ENCODE measurements around the gene POLR2A. TPM values are rescaled to one million over a fixed set of nuclear protein-coding genes. Genes with fewer than 3 reads are reported as not detected.
"Not testable (repeated sequence)": the region's sequence is repeated elsewhere in the genome, so short reads cannot be mapped to it uniquely, and the experiment has no call there.

POLR2A gene
- total RNA-seq, 2 experiments from 2014 or later = 192 to 214 TPM

GRCh38 chr17:7476951-7477350 lies 7.2 kb upstream of the POLR2A start:
- Mint-ChIP-seq H3K36me3 (peaks cover 13% of the 10 kb centered on the region), H3K27me3 (no peaks in the 10 kb centered on the region), H3K4me3 (peak overlapping the region; percentile 95), H3K4me1 (peaks cover 48% of the 10 kb centered on the region), H3K27ac (peak overlapping the region; percentile 89), H3K9me3 (no peaks in the 10 kb centered on the region)
- POLR2A ChIA-PET = interaction anchor here (1.1 to 7.4 kb wide), 11 partner anchors 9 to 97 kb away, joined by 3 to 94 read pairs (median 6); partner anchors contain the start of genes FGF11, POLR2A, SENP3 and TMEM102
- DNase-seq (no peak), ATAC-seq (ENCODE audit: low read depth) (no peak)

GRCh38 chr17:7477392-7478275 lies 6.5 kb upstream of the POLR2A start:
- ATAC-seq (ENCODE audit: low read depth) = peak; percentile 5
- H3K4me1 Mint-ChIP-seq = peaks cover 47% of the 10 kb centered on the region
- POLR2A ChIA-PET = interaction anchor here (1.1 to 7.4 kb wide), 11 partner anchors 9 to 148 kb away, joined by 3 to 94 read pairs (median 13); partner anchors contain the start of genes CHRNB1, FGF11, NEURL4 and POLR2A

GRCh38 chr17:7478276-7479212 lies 5.6 kb upstream of the POLR2A start:
- ATAC-seq (ENCODE audit: low read depth) = peak; percentile 31
- peak overlapping the region; percentile 89 for H3K27ac Mint-ChIP-seq
- DNase-seq = peak; percentile 79
- peak overlapping the region; percentile 95 for H3K4me3 Mint-ChIP-seq
- POLR2A ChIA-PET = interaction anchor here (0.6 to 7.4 kb wide), 19 partner anchors 8 to 206 kb away, joined by 3 to 94 read pairs (median 6); partner anchors contain the start of genes ACAP1, CHRNB1, FGF11 and NEURL4
- H3K9me3 Mint-ChIP-seq = no peaks in the 10 kb centered on the region
- no peaks in the 10 kb centered on the region for H3K27me3 Mint-ChIP-seq
- H3K4me1 Mint-ChIP-seq = peaks cover 49% of the 10 kb centered on the region
- peaks cover 13% of the 10 kb centered on the region for H3K36me3 Mint-ChIP-seq

More at GRCh38 chr17:7477392-7478275, 6.5 kb upstream of the POLR2A start:
- Mint-ChIP-seq H3K4me3 (peak overlapping the region; percentile 95), H3K27me3 (no peaks in the 10 kb centered on the region), H3K36me3 (peaks cover 13% of the 10 kb centered on the region), H3K27ac (peak overlapping the region; percentile 89), H3K9me3 (no peaks in the 10 kb centered on the region)
- DNase-seq = no peak

DNA sequence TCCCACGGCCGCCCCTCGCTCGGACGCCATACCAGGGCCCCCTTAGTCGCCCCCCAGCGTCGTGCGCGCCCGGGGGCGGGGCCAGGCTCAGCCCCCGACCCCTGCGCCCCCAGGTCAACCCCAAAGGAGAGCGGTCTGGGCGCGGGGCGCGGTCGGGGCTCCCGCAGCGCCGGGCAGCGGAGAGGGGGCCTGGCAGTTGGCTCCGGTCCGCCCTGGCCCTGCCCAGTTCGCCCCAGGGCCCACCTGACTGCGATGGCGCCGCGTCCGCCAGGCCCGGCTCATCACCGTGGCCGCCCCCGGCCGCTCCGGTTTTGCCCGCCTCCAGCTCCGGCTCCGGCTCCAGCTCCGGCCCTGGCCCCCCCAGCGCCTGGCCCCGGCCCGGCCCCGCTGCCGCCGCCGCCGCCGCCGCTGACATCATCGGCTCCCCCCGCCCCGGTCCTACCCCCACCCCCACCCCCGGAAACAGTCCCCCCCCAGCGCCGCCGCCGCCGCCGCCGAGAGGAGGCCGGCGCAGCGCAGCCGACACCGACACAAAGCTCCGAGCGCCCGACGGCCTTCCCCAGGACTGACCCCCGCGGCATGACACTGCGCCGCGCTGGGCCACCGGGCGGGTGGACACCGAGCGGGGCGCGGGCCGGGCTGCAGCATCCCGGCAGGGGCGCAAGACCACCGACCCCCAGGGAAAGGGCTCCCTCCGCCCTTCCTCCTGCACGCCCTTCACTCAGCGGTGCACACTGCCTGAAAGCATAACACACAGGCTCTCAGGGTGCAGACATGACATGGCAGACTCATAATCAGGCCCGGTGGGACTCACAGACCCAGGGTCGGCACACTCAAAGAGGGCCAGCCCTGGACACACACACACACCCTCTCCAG lies 4.7 kb upstream of the POLR2A start, which contains the start of gene ZBTB4:
Gene ZBTB4 (minus strand): TSS at position 419 of the 876 bp plus-strand sequence. CDS start 12,830 bp downstream, outside the sequence.
- Mint-ChIP-seq H3K36me3 (peaks cover 13% of the 10 kb centered on the region), H3K4me3 (peak within 1 kb of the TSS; percentile 95), H3K4me1 (peaks cover 49% of the 10 kb centered on the region), H3K9me3 (no peaks in the 10 kb centered on the region), H3K27me3 (no peaks in the 10 kb centered on the region), H3K27ac (peak within 1 kb of the TSS; percentile 94)
- DNase-seq = peak; percentile 82
- peak; percentile 7 for ATAC-seq (ENCODE audit: low read depth)
- POLR2A ChIA-PET = interaction anchor here (0.6 to 7.4 kb wide), 24 partner anchors 7 to 917 kb away, joined by 3 to 94 read pairs (median 4); partner anchors contain the start of genes ACAP1, CHRNB1, FGF11 and FXR2

DNA sequence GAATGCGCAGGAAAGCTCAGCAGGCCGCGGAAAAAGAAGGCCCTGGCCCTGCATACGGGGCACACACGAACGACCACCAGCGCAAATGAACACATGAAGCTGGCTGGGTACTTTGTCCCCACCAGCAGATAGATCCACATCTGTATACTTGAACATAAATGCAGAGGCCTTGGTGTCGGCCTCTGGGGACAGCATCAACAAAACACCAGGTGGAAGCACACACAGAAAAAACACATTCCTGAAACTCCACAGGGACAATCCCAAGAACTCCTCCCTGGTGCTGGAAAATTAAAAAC lies 4.1 kb upstream of the POLR2A start:
- peak overlapping the region; percentile 92 for H3K4me3 Mint-ChIP-seq
- POLR2A ChIA-PET = interaction anchor here (0.6 to 7.4 kb wide), 19 partner anchors 6 to 207 kb away, joined by 3 to 94 read pairs (median 5); partner anchors contain the start of genes ACAP1, CHRNB1, FGF11 and FXR2

GRCh38 chr17:7481275-7481674 lies 2.9 kb upstream of the POLR2A start, which contains the start of gene SLC35G6:
Gene SLC35G6 (plus strand): TSS chr17:7481446. CDS start chr17:7481517, 71 bp downstream.
- H3K27me3 Mint-ChIP-seq; ATAC-seq (ENCODE audit: low read depth); DNase-seq; H3K9me3 Mint-ChIP-seq: not testable (repeated sequence)
- POLR2A ChIA-PET = interaction anchor here (0.6 to 7.4 kb wide), 4 partner anchors 44 to 205 kb away, joined by 3 to 66 read pairs (median 6); partner anchors contain the start of genes TMEM102 and TP53
- Mint-ChIP-seq H3K27ac (peak within 1 kb of the TSS; percentile 99), H3K36me3 (peaks cover 23% of the 10 kb centered on the region), H3K4me1 (peaks cover 52% of the 10 kb centered on the region), H3K4me3 (peak within 1 kb of the TSS; percentile 94)

More for the DNA sequence above, 4.1 kb upstream of the POLR2A start:
- H3K36me3 Mint-ChIP-seq = peaks cover 15% of the 10 kb centered on the region
- ATAC-seq (ENCODE audit: low read depth) (no peak), DNase-seq (no peak)
- no peaks in the 10 kb centered on the region for H3K9me3 Mint-ChIP-seq
- H3K27me3 Mint-ChIP-seq = no peaks in the 10 kb centered on the region
- peaks cover 49% of the 10 kb centered on the region for H3K4me1 Mint-ChIP-seq
- H3K27ac Mint-ChIP-seq = peak overlapping the region; percentile 94

DNA sequence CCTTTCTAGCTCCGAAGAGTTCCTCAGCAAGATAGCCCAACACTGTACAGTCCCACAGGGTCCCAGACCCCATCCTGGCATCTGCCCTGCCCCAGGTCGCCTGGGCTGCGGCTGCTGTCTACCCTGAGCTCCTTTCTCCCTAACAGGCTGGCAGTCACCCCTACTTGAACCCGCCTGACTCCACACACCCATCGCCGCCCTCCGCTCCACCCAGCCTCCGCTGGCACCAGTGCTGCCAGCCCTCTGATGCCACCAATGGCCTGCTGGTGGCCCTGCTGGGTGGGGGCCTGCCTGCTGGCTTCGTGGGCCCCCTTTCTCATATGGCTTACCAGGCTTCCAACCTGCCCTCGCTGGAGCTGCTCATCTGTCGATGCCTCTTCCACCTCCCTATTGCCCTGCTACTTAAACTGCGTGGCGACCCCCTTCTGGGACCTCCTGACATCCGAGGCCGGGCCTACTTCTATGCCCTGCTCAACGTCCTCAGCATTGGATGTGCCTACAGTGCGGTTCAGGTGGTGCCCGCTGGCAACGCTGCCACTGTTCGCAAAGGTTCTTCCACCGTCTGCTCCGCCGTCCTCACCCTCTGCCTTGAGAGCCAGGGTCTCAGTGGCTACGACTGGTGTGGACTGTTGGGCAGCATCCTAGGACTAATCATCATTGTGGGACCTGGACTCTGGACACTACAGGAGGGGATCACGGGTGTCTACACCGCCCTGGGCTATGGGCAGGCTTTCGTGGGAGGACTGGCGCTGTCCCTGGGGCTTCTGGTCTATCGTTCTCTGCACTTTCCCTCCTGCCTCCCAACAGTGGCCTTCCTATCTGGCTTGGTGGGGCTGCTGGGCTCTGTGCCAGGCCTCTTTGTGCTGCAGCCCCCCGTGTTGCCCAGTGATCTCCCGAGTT lies 2.1 kb upstream of the POLR2A start:
- POLR2A ChIA-PET = interaction anchor here (0.6 to 7.4 kb wide), 7 partner anchors 20 to 205 kb away, joined by 4 to 66 read pairs (median 46); partner anchors contain the start of genes TMEM102, TP53 and WRAP53
- Mint-ChIP-seq H3K27ac (peak overlapping the region; percentile 99), H3K36me3 (peaks cover 23% of the 10 kb centered on the region), H3K4me3 (peak overlapping the region; percentile 94), H3K4me1 (peaks cover 49% of the 10 kb centered on the region)
- ATAC-seq (ENCODE audit: low read depth); H3K9me3 Mint-ChIP-seq; H3K27me3 Mint-ChIP-seq; DNase-seq: not testable (repeated sequence)

GRCh38 chr17:7482742-7483088 lies 1.5 kb upstream of the POLR2A start:
- H3K4me1 Mint-ChIP-seq = peaks cover 48% of the 10 kb centered on the region

DNA sequence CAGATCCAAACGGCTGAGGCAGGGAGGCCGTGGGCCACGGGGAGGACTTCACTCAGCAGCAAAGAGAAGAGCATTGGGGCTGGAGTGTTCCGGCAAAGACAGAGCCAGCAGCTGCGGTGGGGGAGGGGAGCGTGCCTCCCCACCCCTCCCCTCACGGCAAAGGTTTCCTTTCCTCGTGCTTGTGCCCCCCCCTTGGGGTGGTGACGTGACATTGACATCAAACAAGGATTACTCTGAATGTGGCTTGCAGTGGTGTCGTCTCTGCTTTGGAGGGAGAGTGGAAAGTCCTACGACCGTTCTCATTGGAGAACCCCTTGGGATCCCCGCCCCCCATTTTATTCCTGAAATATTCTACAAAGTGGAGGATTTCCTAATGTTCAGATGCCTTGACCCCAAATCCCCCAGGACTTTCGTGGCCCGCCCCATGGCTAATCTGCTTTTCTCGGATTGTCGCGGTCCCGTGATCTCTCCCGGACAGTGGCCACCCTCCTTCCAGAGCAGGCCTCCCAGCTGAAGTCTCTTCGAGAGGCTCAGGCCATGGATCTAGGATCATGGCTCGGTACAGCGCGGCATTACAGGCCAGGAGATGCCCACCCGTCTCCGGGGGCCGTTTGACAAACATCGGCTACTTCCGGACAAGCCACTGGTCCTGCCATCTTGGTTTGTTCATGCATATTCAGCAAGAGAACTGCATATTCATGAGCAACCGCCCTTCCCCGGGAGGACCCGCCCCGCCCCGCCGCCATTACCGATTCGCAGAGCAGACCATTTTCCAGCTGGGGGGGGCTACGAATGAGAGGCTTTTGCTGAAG lies 705 bp upstream of the POLR2A start:
- Mint-ChIP-seq H3K9me3 (no peaks in the 10 kb centered on the region), H3K4me3 (peak overlapping the region; percentile 94), H3K27me3 (no peaks in the 10 kb centered on the region), H3K27ac (peak overlapping the region; percentile 99), H3K36me3 (peaks cover 20% of the 10 kb centered on the region), H3K4me1 (peaks cover 44% of the 10 kb centered on the region)
- DNase-seq (peak; percentile 92), ATAC-seq (ENCODE audit: low read depth) (peak; percentile 49)
- POLR2A ChIA-PET = interaction anchor here (0.5 to 6.6 kb wide), 23 partner anchors 6 to 801 kb away, joined by 3 to 65 read pairs (median 8); partner anchors contain the start of genes ACAP1, CHRNB1, FGF11 and FXR2

More at GRCh38 chr17:7482742-7483088, 1.5 kb upstream of the POLR2A start:
- not testable (repeated sequence) for H3K27me3 Mint-ChIP-seq; DNase-seq; ATAC-seq (ENCODE audit: low read depth); H3K9me3 Mint-ChIP-seq
- Mint-ChIP-seq H3K27ac (peak overlapping the region; percentile 99), H3K4me3 (peak overlapping the region; percentile 94), H3K36me3 (peaks cover 27% of the 10 kb centered on the region)
- POLR2A ChIA-PET = interaction anchor here (2.2 to 6.6 kb wide), 6 partner anchors 21 to 204 kb away, joined by 15 to 65 read pairs (median 53); partner anchors contain the start of genes ACAP1, CHRNB1, FGF11 and TMEM102

- peaks cover 21% of the 10 kb centered on the region for H3K36me3 Mint-ChIP-seq
- H3K4me1 Mint-ChIP-seq = peaks cover 50% of the 10 kb centered on the region
- H3K9me3 Mint-ChIP-seq = no peaks in the 10 kb centered on the region
- no peak for ATAC-seq (ENCODE audit: low read depth)
- POLR2A ChIA-PET = interaction anchor here (0.6 to 6.6 kb wide), 25 partner anchors 7 to 228 kb away, joined by 3 to 65 read pairs (median 7); partner anchors contain the start of genes ACAP1, CD68, CHRNB1 and FGF11
- H3K27me3 Mint-ChIP-seq = no peaks in the 10 kb centered on the region
- peak overlapping the region; percentile 94 for H3K4me3 Mint-ChIP-seq
- H3K27ac Mint-ChIP-seq = peak overlapping the region; percentile 99
- DNase-seq = no peak
Measured at GRCh38 chr17:7484919-7485377, 782 bp downstream of the POLR2A start.
